Coronary artery (tissue), 2 donors: Measurements from ENCODE around the gene AHNAK.

Source experiments
- DNase-seq: peaks from one replicate; pipeline ENCODE4 v3.0.0-alpha.2; 2017; ENCODE audit warnings: low spot score
- H3K27ac ChIP-seq, 2 donors: fragments of 200-600 bp; sonication (generic); one replicate each; pipeline ENCODE4 v1.5.1; 2016 to 2019
- H3K4me3 ChIP-seq: fragments of 200-600 bp; sonication (generic); 2 replicates; pipeline ENCODE4 v1.5.1; 2016; ENCODE audit warnings: mild to moderate bottlenecking, moderate library complexity
- CTCF ChIP-seq: fragments of 200-600 bp; sonication (generic); IDR thresholded peaks from one replicate; pipeline ENCODE4 v1.5.1; 2019; ENCODE audit warnings: antibody characterized with exemption

AHNAK gene

GRCh38 chr11:62433141-62433903 lies 113.3 kb downstream of the AHNAK start:
- no peak for TF ChIP-seq CTCF
- H3K27ac ChIP-seq = peak overlapping the region; percentile 18 to 65

GRCh38 chr11:62432695-62433094 lies 113.9 kb downstream of the AHNAK start:
- no peak for TF ChIP-seq CTCF
- Histone ChIP-seq H3K4me3 (no peak overlapping the region), H3K27ac (no peak overlapping the region)
- no peak for DNase-seq

More at GRCh38 chr11:62433141-62433903, 113.3 kb downstream of the AHNAK start:
- peak overlapping the region; percentile 18 for H3K4me3 ChIP-seq
- no peak for DNase-seq

GRCh38 chr11:62431171-62431901 lies 115.3 kb downstream of the AHNAK start:
- no peak for DNase-seq
- no peak for TF ChIP-seq CTCF
- Histone ChIP-seq H3K4me3 (no peak overlapping the region), H3K27ac (peak overlapping the region in 1 of 2 donors; percentile 51)

GRCh38 chr11:62430425-62430824 lies 116.2 kb downstream of the AHNAK start:
- TF ChIP-seq CTCF = no peak
- Histone ChIP-seq H3K27ac (peak overlapping the region in 1 of 2 donors; percentile 51), H3K4me3 (no peak overlapping the region)
- no peak for DNase-seq

GRCh38 chr11:62428871-62429560 lies 117.6 kb downstream of the AHNAK start:
- TF ChIP-seq CTCF = no peak
- Histone ChIP-seq H3K4me3 (no peak overlapping the region), H3K27ac (no peak overlapping the region)
- no peak for DNase-seq

- no peak for DNase-seq
- peak overlapping the region in 1 of 2 donors; percentile 54 for H3K27ac ChIP-seq
- H3K4me3 ChIP-seq = no peak overlapping the region
- TF ChIP-seq CTCF = no peak
These were observed 118.9 kb downstream of the AHNAK start for GRCh38 chr11:62427630-62428233.
